ENCODE data around the gene PRKAR1B. TPM values are rescaled to one million over a fixed set of nuclear protein-coding genes. Genes with fewer than 3 reads are reported as not detected.

The PRKAR1B gene
- polyA plus RNA-seq, 1 of the 3 experiments (the other 2 are of a cell fraction), result 63.7 TPM

- DNase-seq, result no peak
- Histone ChIP-seq H3K9me2 (no peaks in the 10 kb centered on the region), H3K27me3 (ENCODE audit: insufficient read depth) (no peaks in the 10 kb centered on the region), H3K4me1 (ENCODE audit: control insufficient read depth in 1 of 2, insufficient read depth in 2 of 2, low read depth in 1 of 2, low read length in 1 of 2) (peaks cover 4 to 9% of the 10 kb centered on the region in 2 experiments; a peak in 2 of 4 replicates), H3F3A (replicated peaks; ENCODE audit: insufficient read depth) (no peaks in the 10 kb centered on the region), H3K79me2 (ENCODE audit: insufficient read depth) (no peaks in the 10 kb centered on the region), H3K27ac (ENCODE audit: low read depth in 2 of 2, low read length in 1 of 2) (no peak overlapping the region), H3K36me3 (replicated peaks in 1 of 2; ENCODE audit: control insufficient read depth in 1 of 2, insufficient read depth in 2 of 2, low read length in 1 of 2) (no peaks in the 10 kb centered on the region), H2AFZ (ENCODE audit: low read depth) (no peak overlapping the region), H3K9ac (no peak overlapping the region), H4K20me1 (ENCODE audit: insufficient read depth) (no peaks in the 10 kb centered on the region), H3K4me2 (no peak overlapping the region), H3K9me3 (no peaks in the 10 kb centered on the region), H3K4me3 (ENCODE audit: low read depth in 2 of 2, low read length in 1 of 2) (no peak overlapping the region)
- TF ChIP-seq TCF12 (IDR thresholded peaks at IDR 0.05) (no peak), EZH2phosphoT487 (IDR thresholded peaks at IDR 0.05; ENCODE audit: borderline replicate concordance, low read depth) (no peak), SMC3 (IDR thresholded peaks at IDR 0.05; ENCODE audit: low read depth, low read length) (no peak), USF2 (IDR thresholded peaks at IDR 0.05; ENCODE audit: borderline replicate concordance, low read depth, low read length) (no peak), MXI1 (IDR thresholded peaks at IDR 0.05; ENCODE audit: low read depth, low read length) (no peak), JUND (IDR thresholded peaks at IDR 0.05) (no peak), RCOR1 (IDR thresholded peaks at IDR 0.05; ENCODE audit: low read length) (no peak), FOXM1 (IDR thresholded peaks at IDR 0.05; ENCODE audit: low read depth) (no peak), RXRA (IDR thresholded peaks at IDR 0.05; ENCODE audit: borderline replicate concordance, low read depth) (no peak), MEF2A (IDR thresholded peaks at IDR 0.05; ENCODE audit: borderline replicate concordance, low read depth) (no peak), REST (IDR thresholded peaks at IDR 0.05; ENCODE audit: low read depth, low read length) (no peak)
- TF ChIP-seq, protein P1, sequence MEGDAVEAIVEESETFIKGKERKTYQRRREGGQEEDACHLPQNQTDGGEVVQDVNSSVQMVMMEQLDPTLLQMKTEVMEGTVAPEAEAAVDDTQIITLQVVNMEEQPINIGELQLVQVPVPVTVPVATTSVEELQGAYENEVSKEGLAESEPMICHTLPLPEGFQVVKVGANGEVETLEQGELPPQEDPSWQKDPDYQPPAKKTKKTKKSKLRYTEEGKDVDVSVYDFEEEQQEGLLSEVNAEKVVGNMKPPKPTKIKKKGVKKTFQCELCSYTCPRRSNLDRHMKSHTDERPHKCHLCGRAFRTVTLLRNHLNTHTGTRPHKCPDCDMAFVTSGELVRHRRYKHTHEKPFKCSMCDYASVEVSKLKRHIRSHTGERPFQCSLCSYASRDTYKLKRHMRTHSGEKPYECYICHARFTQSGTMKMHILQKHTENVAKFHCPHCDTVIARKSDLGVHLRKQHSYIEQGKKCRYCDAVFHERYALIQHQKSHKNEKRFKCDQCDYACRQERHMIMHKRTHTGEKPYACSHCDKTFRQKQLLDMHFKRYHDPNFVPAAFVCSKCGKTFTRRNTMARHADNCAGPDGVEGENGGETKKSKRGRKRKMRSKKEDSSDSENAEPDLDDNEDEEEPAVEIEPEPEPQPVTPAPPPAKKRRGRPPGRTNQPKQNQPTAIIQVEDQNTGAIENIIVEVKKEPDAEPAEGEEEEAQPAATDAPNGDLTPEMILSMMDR (IDR thresholded peaks at IDR 0.05), result no peak
- CTCF ChIA-PET, result interaction anchor here (0.6 to 1.5 kb wide), 2 partner anchors 47 to 191 kb away, joined by 3 read pairs; no protein-coding TSS in a partner anchor
- 95% methylated on average over 8 of the region's 9 CpGs for WGBS (ENCODE audit: low lambda C conversion rate)
- POLR2A ChIA-PET, result no interaction called here
These were observed 202.3 kb downstream of the PRKAR1B start for GRCh38 chr7:524800-525199.
